GM19193 (cell line): Measurements from ENCODE around the gene SSH2.
A peak's percentile ranks its signal among the peaks of the same experiment; 100 is the strongest.

Experiments used
- POLR2A ChIP-seq: IDR thresholded peaks from 4 replicates; pipeline ENCODE4 v1.6.1; 2011; ENCODE audit not compliant: insufficient read depth, insufficient read length; ENCODE audit errors: extremely low read depth

SSH2 gene

GRCh38 chr17:29591146-29591736 is 338.8 kb downstream of the SSH2 start:
- no peak for TF ChIP-seq POLR2A

- no peak for TF ChIP-seq POLR2A
These were observed 339.4 kb downstream of the SSH2 start for GRCh38 chr17:29590411-29591145.

DNA sequence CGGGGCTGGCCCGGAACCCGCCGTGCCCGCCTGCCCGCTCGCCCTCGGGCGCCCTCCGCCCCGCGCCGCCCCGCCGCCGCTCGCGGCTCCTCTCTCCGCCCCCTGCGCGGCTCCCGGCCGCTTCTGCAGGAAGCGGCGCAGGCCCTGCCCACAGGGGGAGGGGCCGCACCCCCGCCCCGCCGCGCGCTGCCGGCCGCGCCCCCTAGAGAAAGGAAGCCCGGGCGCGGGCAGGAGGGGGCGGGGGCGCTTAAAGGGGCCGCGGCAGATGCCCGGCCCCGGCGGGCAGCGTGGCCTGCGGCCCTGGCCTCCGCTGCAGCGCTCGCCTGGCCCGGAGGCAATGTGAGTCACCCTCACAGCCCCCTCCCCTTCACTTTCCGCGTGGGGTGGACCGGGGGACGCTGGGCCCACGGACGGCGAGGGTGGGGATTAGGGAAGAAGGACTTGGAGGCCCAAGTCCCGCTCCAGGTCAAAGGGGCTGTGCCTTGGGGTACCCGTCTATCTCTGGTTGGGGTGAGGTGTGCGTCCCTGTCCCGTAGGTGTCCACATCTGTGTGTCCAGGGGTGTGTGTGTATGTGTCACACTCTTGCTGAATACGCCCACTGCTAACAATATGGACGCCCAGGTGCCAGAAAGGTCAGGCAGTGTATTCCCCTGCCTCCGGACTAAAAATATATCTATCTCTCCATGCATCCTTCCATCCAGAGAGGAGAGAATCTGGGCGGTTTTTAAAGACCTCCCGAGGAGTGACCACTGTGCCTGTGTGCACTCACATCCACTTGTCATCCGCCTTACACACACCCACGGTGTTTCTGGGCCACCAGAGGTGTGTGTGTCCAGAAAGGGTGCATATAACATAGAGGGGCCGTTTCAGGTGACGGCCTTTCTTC is 340.3 kb downstream of the SSH2 start, which contains the start of gene GIT1:
TSS of gene GIT1 (minus strand) at position 125 of the 887 bp plus-strand sequence. CDS start 270 bp downstream, outside the sequence.
- peak; percentile 20 for TF ChIP-seq POLR2A

DNA sequence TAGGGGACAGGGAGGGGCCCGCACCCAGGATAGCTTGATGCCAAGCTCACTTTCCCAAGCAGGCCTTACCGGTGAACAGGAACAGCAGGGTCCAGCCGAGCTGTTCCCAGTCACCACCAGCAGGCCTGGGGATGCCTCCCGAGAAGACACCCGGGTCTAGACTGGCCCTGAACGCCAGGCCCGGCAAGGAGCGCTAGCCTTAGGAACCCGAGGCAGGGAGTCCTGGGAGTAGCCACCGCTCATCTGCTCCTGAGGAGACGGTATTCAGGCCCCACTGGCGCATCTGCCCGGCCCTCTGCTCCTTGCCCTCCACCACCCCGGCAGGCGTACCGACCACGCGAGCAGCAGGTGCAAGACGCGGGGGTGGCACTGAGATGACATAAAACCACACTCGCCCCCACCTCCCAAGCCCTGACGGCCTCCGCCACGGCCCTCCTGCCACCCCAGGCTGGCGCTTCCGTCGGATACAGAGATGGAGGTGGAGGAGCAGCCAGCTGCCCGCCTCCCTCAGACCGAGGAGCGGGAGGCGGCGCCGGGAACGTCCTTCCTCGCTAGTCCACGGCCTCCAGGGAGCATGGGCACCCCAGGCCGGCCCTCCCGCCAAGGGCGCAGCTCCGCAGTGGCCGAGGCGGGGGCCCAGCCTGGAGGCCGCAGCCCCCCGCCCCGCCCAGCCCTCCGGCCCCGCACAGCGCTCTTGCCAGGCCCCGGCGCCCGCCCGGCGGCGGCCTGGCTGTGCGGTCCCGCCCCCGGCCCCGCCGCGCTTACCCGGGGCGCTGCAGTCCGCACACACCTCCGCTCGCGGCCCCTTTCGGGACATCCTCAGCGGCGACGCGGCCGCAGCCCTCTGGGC is 341.2 kb downstream of the SSH2 start:
- TF ChIP-seq POLR2A: peak; percentile 13

DNA sequence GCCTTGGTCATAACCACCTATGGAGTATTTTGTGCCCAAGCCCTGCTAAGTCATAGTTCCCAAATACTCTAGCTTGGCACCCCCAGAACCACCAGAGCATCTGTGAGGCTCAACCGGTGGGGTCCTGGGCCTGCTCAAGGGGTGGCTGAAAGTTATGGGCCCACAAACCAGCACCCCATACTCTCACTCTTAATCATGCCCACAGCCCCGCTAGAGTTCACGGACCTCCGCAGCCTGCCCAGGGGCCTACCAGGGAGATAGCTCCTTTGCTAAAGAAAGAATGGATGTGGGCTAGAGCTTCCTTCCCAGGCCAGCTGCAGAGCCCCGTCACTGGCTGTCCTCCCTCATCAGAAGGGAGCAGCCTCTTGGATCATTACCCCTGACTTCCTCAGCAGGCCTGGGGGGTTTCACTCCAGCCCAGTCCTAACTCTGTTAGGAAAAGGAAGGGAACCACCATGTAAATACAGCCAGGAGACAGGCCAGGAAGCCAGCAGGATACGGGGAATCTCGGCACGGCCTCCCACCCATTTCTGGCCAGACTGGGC is 341.9 kb downstream of the SSH2 start:
- no peak for TF ChIP-seq POLR2A

DNA sequence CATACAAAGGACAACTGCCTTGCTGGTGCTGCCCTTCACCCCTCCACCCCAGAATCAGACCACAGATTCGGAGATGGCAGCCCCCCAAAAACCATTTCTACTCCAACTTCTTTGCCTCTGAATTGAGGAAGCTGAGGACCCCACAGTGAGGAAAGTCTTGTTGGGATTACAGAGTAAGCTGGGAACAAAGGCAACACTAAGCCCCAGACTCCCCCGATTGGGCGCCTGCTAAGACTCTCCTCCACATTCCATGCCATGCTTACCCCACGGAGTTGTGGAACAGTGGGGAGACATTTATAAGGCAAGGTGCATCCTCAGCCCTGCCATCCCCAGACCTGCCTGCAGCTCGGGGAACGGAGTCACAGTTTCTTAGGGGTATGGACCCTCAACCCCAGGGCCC is 342.4 kb downstream of the SSH2 start:
- TF ChIP-seq POLR2A: no peak

DNA sequence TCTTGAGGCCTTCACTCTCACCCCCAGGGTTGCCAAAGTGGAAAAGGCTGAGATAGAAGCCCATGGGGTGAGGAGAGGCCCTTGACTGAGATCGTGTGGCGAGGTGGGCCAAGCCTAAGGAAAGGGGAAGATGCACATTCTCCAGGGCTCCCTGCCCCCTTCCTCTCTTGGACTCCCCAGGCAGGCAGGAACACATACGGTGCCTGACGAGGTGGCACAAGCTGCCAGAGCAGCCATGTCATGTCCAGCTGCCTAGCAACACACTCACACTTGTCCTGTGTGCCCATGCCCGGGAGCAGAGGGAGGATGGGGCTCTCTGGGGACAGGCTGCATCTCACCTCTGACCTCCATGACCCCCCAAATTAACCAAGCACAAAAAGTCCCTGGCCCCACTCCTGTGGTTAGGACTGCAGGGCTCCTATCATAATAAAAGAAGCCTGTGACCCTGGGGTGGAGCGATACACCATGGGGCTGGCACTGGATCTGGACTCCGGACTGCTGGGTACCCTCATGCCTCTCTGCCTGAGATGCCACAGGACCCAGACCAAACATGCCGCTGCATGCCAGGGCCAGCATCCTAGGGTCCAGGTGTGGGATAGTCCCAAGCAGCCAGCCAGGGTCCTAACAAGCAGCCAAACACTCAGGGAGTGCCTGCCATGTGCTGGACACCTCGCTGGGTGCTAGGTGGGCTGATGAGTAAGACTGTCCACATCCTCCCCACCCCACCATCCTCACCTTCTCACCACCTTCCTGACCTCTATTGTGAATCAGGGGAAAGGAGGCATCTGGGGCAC is 343.2 kb downstream of the SSH2 start:
- TF ChIP-seq POLR2A: no peak

DNA sequence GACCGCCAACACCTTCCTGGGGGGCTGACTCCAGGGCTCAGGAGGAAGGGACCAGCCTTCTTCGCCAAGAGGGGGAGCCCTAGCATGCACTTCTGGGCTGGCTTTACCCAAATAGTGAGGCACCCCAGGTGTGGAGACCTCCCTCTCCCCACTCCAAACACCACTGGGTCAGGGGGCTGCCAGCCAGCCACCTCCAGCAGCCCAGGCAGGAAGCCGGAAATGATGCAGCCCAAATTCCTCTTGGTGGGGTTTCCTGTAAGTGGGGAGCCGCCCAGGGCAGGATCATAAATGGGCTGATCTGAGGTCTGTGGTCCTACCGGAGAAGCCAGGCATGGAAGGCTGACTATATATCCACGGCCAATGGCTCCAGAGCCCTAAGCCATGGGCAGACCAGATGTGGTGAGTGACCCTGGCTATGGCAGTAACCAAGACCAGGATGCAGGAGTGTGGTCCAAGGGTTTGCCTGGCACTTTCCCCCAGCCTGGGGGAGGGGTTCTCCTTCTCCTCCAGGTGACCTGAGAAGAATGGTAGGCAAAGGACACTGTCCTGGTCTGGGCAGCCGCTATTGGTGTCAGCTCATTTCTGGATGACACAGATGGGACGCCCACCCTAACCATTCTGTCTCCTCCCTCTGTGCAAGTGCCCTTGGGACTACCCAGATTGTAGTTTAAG is 344.8 kb downstream of the SSH2 start:
- no peak for TF ChIP-seq POLR2A

GRCh38 chr17:29584452-29585079 is 345.5 kb downstream of the SSH2 start:
- TF ChIP-seq POLR2A: no peak

DNA sequence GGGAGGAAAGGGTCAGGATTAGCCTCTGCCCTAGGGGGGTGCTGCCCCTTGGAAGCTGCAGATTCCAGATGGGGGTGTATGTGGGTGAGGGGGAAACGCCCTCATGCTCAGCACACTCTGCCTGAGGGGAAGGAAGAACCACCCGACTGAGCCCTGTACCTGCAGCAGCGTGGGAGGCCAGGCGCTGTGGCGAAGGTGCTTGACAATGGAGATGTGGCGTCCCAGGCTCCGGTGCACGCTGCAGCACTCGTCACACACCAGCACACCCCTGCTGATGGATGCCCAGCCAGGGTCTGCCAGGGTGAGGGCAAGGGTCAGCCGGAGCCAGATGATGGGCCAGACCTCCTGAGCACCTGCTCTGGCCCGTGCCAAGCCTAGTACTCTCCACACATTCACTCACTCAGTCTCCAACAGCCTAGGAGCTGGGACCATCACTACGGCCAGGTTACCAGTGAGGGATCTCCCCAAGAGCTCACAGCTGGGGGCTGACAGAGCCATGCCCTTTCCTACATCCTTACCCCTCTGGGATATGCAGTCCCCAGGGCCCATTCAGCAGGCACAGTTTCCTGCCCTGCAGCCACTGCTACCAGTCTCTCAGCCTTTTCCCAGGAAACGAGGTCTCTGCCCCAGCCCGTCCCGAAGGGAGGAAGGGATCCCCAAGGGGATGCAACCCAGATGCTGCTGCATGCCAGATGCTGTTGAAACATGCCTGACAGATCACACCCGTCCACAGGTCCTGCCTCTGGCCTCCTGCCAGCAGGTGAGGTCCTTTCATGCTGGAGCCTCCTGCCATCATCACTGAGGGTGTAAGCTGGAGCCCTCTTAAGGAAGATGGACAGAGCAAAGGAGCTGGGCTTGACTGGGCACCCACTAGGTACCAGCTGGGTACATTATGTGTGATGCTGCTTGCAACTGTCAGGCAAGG is 346.4 kb downstream of the SSH2 start:
- no peak for TF ChIP-seq POLR2A

GRCh38 chr17:29582772-29583171 is 347.3 kb downstream of the SSH2 start:
- TF ChIP-seq POLR2A: no peak
